IMR-90 (cell line): Measurements from ENCODE around the gene CAPN7. TPM values are rescaled to one million over a fixed set of nuclear protein-coding genes. Genes with fewer than 3 reads are reported as not detected.

Source experiments
- ATAC-seq: fragments of 200-7000 bp; cut with Tn5 transposase; 2 replicates; pipeline ENCODE4 v1.9.1; 2020; ENCODE audit warnings: low read depth, mild to moderate bottlenecking, moderate library complexity
- BruUV-seq: library from RNA; stranded (reverse); fragments of 400-500 nt; replicated peaks from 2 replicates; lab custom pipeline; 2021; lab: Mats Ljungman, UMichigan
- CTCF ChIA-PET: fragments of 300-600 bp; formaldehyde crosslinking; extraction: SDS; loops from one replicate; lab custom pipeline; 2021; ENCODE audit warnings: antibody characterized with exemption; lab: Yijun Ruan, JAX
- POLR2A ChIA-PET: fragments of 300-600 bp; sonication (Branson Sonifier 250); formaldehyde crosslinking; loops from one replicate; lab custom pipeline; 2022; ENCODE audit warnings: antibody characterized with exemption; ENCODE audit not compliant: unreplicated experiment; lab: Charles Lee
- DNase-seq: peaks from one replicate; pipeline ENCODE4 v3.0.0; 2013
- H2AFZ ChIP-seq: replicated peaks from 2 replicates; pipeline ENCODE3; 2013; ENCODE audit warnings: low read length, mild to moderate bottlenecking; ENCODE audit not compliant: poor library complexity
- H2AK5ac ChIP-seq: 2 replicates; pipeline ENCODE4 v1.6.1; 2013; ENCODE audit warnings: low read depth, low read length, inconsistent platforms
- H2AK9ac ChIP-seq: replicated peaks from 2 replicates; pipeline ENCODE3; 2013; ENCODE audit warnings: mild to moderate bottlenecking, low read depth, low read length, moderate library complexity; ENCODE audit not compliant: poor library complexity
- H2BK120ac ChIP-seq: 2 replicates; pipeline ENCODE4 v1.6.1; 2013; ENCODE audit warnings: low read depth, low read length, inconsistent platforms
- H2BK15ac ChIP-seq: 3 replicates; pipeline ENCODE4 v1.6.1; 2013; ENCODE audit warnings: low read depth, low read length, inconsistent platforms
- H2BK20ac ChIP-seq: 2 replicates; pipeline ENCODE4 v1.6.1; 2013; ENCODE audit warnings: low read depth, mild to moderate bottlenecking, inconsistent platforms, low read length, moderate library complexity
- H2BK5ac ChIP-seq: 2 replicates; pipeline ENCODE4 v1.6.1; 2013; ENCODE audit warnings: mild to moderate bottlenecking, low read depth, low read length, inconsistent platforms; ENCODE audit not compliant: poor library complexity, severe bottlenecking
- H3K14ac ChIP-seq: replicated peaks from 2 replicates; pipeline ENCODE4 v1.6.1; 2013; ENCODE audit warnings: low read depth, low read length, inconsistent platforms
- H3K18ac ChIP-seq: 2 replicates; pipeline ENCODE4 v1.6.1; 2013; ENCODE audit warnings: low read depth, low read length, control low read depth
- H3K23ac ChIP-seq: 2 replicates; pipeline ENCODE4 v1.6.1; 2013; ENCODE audit warnings: low read depth, low read length, inconsistent platforms
- H3K27ac ChIP-seq: 2 replicates; pipeline ENCODE4 v1.5.1; 2013; ENCODE audit warnings: mild to moderate bottlenecking, control low read depth, low read length; ENCODE audit not compliant: insufficient read depth
- H3K27me3 ChIP-seq: 2 replicates; pipeline ENCODE4 v1.6.1; 2013; ENCODE audit warnings: low read length; ENCODE audit not compliant: control insufficient read depth, insufficient read depth
- H3K36me3 ChIP-seq: 2 replicates; pipeline ENCODE4 v1.6.1; 2013; ENCODE audit warnings: low read length, mixed read lengths; ENCODE audit not compliant: control insufficient read depth, insufficient read depth
- H3K4ac ChIP-seq: 2 replicates; pipeline ENCODE4 v1.6.1; 2013; ENCODE audit warnings: low read depth, low read length, inconsistent platforms
- H3K4me1 ChIP-seq: 2 replicates; pipeline ENCODE4 v1.6.1; 2013; ENCODE audit warnings: low read length, mixed read lengths; ENCODE audit not compliant: control insufficient read depth, insufficient read depth
- H3K4me2 ChIP-seq: 2 replicates; pipeline ENCODE4 v1.6.1; 2013; ENCODE audit warnings: low read depth, mild to moderate bottlenecking, control low read depth, low read length, moderate library complexity
- H3K4me3 ChIP-seq: 2 replicates; pipeline ENCODE4 v1.5.1; 2013; ENCODE audit warnings: low read depth, mild to moderate bottlenecking, control low read depth, low read length, moderate library complexity; ENCODE audit not compliant: insufficient read depth
- H3K56ac ChIP-seq: 2 replicates; pipeline ENCODE4 v1.6.1; 2013; ENCODE audit warnings: low read length, inconsistent platforms; ENCODE audit not compliant: insufficient read depth; ENCODE audit errors: extremely low read depth
- H3K79me1 ChIP-seq, 2 experiments: 2 replicates each; pipeline ENCODE4 v1.6.1; 2013; ENCODE audit warnings: low read length in 2 of 2, inconsistent platforms in 1 of 2, low read depth in 1 of 2
- H3K9ac ChIP-seq: 2 replicates; pipeline ENCODE4 v1.6.1; 2013; ENCODE audit warnings: low read depth, low read length, control low read depth
- H3K9me1 ChIP-seq: 2 replicates; pipeline ENCODE4 v1.6.1; 2013; ENCODE audit warnings: low read length, inconsistent platforms; ENCODE audit not compliant: insufficient read depth
- H3K9me3 ChIP-seq: 2 replicates; pipeline ENCODE4 v1.6.1; 2013; ENCODE audit warnings: low read length; ENCODE audit not compliant: control insufficient read depth, insufficient read depth
- H4K20me1 ChIP-seq: 2 replicates; pipeline ENCODE4 v1.6.1; 2013; ENCODE audit warnings: low read length, inconsistent platforms; ENCODE audit not compliant: insufficient read depth
- H4K5ac ChIP-seq: 2 replicates; pipeline ENCODE4 v1.6.1; 2013; ENCODE audit warnings: mild to moderate bottlenecking, low read depth, low read length, control low read depth
- H4K8ac ChIP-seq, 2 experiments: 2 replicates each; pipeline ENCODE4 v1.6.1; 2013; ENCODE audit warnings: low read depth in 2 of 2, low read length in 2 of 2, control low read depth in 1 of 2, inconsistent platforms in 1 of 2
- H4K91ac ChIP-seq: 2 replicates; pipeline ENCODE4 v1.6.1; 2013; ENCODE audit warnings: low read depth, low read length, inconsistent platforms; ENCODE audit not compliant: insufficient read depth
- BHLHE40 ChIP-seq: fragments of 150-350 bp; IDR thresholded peaks from 2 replicates; pipeline ENCODE4 v1.6.1; 2016; ENCODE audit warnings: mild to moderate bottlenecking, low read depth, low read length
- CEBPB ChIP-seq: IDR thresholded peaks from 2 replicates; pipeline ENCODE4 v1.6.1; 2012; ENCODE audit warnings: low read depth, low read length, improper control_type of control experiment
- CHD1 ChIP-seq: IDR thresholded peaks from 2 replicates; pipeline ENCODE4 v1.6.1; 2012; ENCODE audit warnings: low read depth, low read length, improper control_type of control experiment
- FOS ChIP-seq: fragments of 150-350 bp; IDR thresholded peaks from 2 replicates; pipeline ENCODE4 v1.6.1; 2016; ENCODE audit warnings: low read depth, low read length
- MAFK ChIP-seq: IDR thresholded peaks from 2 replicates; pipeline ENCODE4 v1.6.1; 2012; ENCODE audit warnings: low read depth, low read length, improper control_type of control experiment
- MAZ ChIP-seq: IDR thresholded peaks from 2 replicates; pipeline ENCODE4 v1.6.1; 2012; ENCODE audit warnings: low read depth, mild to moderate bottlenecking, low read length, improper control_type of control experiment, moderate library complexity, borderline replicate concordance
- MXI1 ChIP-seq: IDR thresholded peaks from 2 replicates; pipeline ENCODE4 v1.6.1; 2012; ENCODE audit warnings: low read depth, mild to moderate bottlenecking, low read length, moderate library complexity, borderline replicate concordance
- NFE2L2 ChIP-seq: fragments of 150-350 bp; IDR thresholded peaks from 2 replicates; pipeline ENCODE4 v1.6.1; 2016; ENCODE audit warnings: low read depth, mild to moderate bottlenecking, low read length
- POLR2A ChIP-seq: IDR thresholded peaks from 2 replicates; pipeline ENCODE4 v1.6.1; 2012; ENCODE audit warnings: mild to moderate bottlenecking, low read depth, low read length
- RAD21 ChIP-seq: IDR thresholded peaks from 2 replicates; pipeline ENCODE4 v1.6.1; 2012; ENCODE audit warnings: low read length, improper control_type of control experiment
- RCOR1 ChIP-seq: IDR thresholded peaks from 2 replicates; pipeline ENCODE4 v1.6.1; 2012; ENCODE audit warnings: mild to moderate bottlenecking, low read length, improper control_type of control experiment; ENCODE audit not compliant: insufficient replicate concordance
- RFX5 ChIP-seq: IDR thresholded peaks from 2 replicates; pipeline ENCODE4 v1.8.0; 2012; ENCODE audit warnings: low read depth, mild to moderate bottlenecking, low read length, moderate library complexity
- SMC3 ChIP-seq: fragments of 150-350 bp; IDR thresholded peaks from 2 replicates; pipeline ENCODE4 v1.6.1; 2016; ENCODE audit warnings: low read depth, mild to moderate bottlenecking, antibody characterized with exemption, low read length, moderate library complexity
- WGBS, 2 experiments: methylation state at CpG; one replicate each; pipeline versions ENCODE4 v1.1.5 to v1.1.7; 2013; ENCODE audit warnings: missing lambda C conversion rate in 2 of 2; ENCODE audit not compliant: insufficient read length in 1 of 2; ENCODE audit errors: extremely low coverage in 2 of 2; 5-methylcytosine and 5-hydroxymethylcytosine counted together
- dilution Hi-C: fragments of 300-500 bp; cut with HindIII; formaldehyde crosslinking; loops from one replicate; pipeline ENCODE4 v1.14.3; 2018; ENCODE audit warnings: low sequenced_read_pairs; ENCODE audit not compliant: unreplicated experiment
- in situ Hi-C: fragments of 300-500 bp; cut with MboI; formaldehyde crosslinking; loops from 3 replicates; pipeline ENCODE4 v1.14.3; 2019; ENCODE audit warnings: low sequenced_read_pairs, inconsistent platforms, mixed read lengths
- intact Hi-C: fragments of 100-400 bp; cut with micrococcal nuclease; formaldehyde crosslinking; loops from 2 replicates; pipeline ENCODE4 v1.10.0; 2022
- polyA plus RNA-seq, 3 experiments: library from polyadenylated mRNA; depleted of rRNA; stranded (reverse); fragments of >200 nt; gene quantifications; 2 replicates each; pipeline ENCODE4 v1.2.3, GENCODE V29; 2012; ENCODE audit warnings: low replicate concordance in 1 of 3
- total RNA-seq: library from RNA; depleted of rRNA; stranded (reverse); fragments of >200 nt; gene quantifications from 2 replicates; pipeline ENCODE4 v1.2.3, GENCODE V29; 2012
- TF ChIP-seq, protein P1 (sequence below): fragments of 150-350 bp; IDR thresholded peaks from 2 replicates; pipeline ENCODE4 v1.6.1; 2016; ENCODE audit warnings: low read depth, mild to moderate bottlenecking, low read length, moderate library complexity, borderline replicate concordance
- TF ChIP-seq, protein P2 (sequence below): conservative IDR thresholded peaks from 2 replicates; pipeline ENCODE4 v1.5.1; 2012; ENCODE audit warnings: mild to moderate bottlenecking, low read depth, low read length, improper control_type of control experiment
- TF ChIP-seq, protein P3 (sequence below): fragments of 150-350 bp; IDR thresholded peaks from 2 replicates; pipeline ENCODE4 v1.6.1; 2017; ENCODE audit warnings: mild to moderate bottlenecking, antibody characterized with exemption, low read length, low read depth

Gene CAPN7
- total and polyA plus RNA-seq, 2 of the 4 experiments (the other 2 are of a cell fraction), result 14.5 to 21.3 TPM

DNA sequence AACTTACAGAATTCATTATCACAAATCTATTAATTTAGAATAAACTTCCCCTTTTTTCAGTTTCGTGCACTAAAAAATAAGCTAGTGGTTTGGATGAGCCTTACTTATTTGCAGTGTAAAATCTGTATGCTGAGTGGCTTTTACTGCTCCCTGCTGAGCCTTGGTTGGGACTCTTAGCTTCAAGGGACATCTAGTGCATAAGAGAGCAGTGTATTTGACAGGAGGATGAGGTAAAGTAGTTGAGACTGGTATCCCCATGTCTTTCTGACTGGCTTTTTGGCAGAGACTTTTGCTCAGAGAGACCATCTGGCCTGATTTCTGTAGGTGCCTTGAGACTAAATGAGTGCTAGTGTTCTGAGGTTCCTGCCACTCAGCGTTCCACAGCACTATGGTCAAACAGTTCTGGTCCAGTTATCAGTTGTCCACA is 11.8 kb downstream of the CAPN7 start:
- H3K56ac ChIP-seq, result no peak overlapping the region
- no peaks in the 10 kb centered on the region for H3K27me3 ChIP-seq
- WGBS, 2 experiments, result no CpG with 5 or more reads among the region's 2 CpGs
- H3K9me3 ChIP-seq, result no peaks in the 10 kb centered on the region
- no peaks in the 10 kb centered on the region for H3K4me1 ChIP-seq
- peaks cover 7% of the 10 kb centered on the region; the same call in 1 of the 2 replicates for H4K20me1 ChIP-seq
- TF ChIP-seq RCOR1, result no peak
- no peak for TF ChIP-seq CHD1
- TF ChIP-seq MAZ, result no peak
- TF ChIP-seq, protein P1, sequence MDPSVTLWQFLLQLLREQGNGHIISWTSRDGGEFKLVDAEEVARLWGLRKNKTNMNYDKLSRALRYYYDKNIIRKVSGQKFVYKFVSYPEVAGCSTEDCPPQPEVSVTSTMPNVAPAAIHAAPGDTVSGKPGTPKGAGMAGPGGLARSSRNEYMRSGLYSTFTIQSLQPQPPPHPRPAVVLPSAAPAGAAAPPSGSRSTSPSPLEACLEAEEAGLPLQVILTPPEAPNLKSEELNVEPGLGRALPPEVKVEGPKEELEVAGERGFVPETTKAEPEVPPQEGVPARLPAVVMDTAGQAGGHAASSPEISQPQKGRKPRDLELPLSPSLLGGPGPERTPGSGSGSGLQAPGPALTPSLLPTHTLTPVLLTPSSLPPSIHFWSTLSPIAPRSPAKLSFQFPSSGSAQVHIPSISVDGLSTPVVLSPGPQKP, result no peak
- no peak for TF ChIP-seq POLR2A
- TF ChIP-seq, protein P2, sequence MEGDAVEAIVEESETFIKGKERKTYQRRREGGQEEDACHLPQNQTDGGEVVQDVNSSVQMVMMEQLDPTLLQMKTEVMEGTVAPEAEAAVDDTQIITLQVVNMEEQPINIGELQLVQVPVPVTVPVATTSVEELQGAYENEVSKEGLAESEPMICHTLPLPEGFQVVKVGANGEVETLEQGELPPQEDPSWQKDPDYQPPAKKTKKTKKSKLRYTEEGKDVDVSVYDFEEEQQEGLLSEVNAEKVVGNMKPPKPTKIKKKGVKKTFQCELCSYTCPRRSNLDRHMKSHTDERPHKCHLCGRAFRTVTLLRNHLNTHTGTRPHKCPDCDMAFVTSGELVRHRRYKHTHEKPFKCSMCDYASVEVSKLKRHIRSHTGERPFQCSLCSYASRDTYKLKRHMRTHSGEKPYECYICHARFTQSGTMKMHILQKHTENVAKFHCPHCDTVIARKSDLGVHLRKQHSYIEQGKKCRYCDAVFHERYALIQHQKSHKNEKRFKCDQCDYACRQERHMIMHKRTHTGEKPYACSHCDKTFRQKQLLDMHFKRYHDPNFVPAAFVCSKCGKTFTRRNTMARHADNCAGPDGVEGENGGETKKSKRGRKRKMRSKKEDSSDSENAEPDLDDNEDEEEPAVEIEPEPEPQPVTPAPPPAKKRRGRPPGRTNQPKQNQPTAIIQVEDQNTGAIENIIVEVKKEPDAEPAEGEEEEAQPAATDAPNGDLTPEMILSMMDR, result no peak
- no peak for TF ChIP-seq MAFK
- no peak for TF ChIP-seq BHLHE40
- TF ChIP-seq RFX5, result no peak
- no peak for TF ChIP-seq NFE2L2
- TF ChIP-seq CEBPB, result no peak
- no peak for TF ChIP-seq RAD21
- TF ChIP-seq, protein P3, sequence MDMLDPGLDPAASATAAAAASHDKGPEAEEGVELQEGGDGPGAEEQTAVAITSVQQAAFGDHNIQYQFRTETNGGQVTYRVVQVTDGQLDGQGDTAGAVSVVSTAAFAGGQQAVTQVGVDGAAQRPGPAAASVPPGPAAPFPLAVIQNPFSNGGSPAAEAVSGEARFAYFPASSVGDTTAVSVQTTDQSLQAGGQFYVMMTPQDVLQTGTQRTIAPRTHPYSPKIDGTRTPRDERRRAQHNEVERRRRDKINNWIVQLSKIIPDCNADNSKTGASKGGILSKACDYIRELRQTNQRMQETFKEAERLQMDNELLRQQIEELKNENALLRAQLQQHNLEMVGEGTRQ, result no peak
- no peak for TF ChIP-seq MXI1
- no peak for TF ChIP-seq FOS
- no peak for TF ChIP-seq SMC3
- no peak overlapping the region for H4K5ac ChIP-seq
- no peak for ATAC-seq
- peaks cover 26 to 30% of the 10 kb centered on the region in 2 experiments for H3K79me1 ChIP-seq
- no peak for DNase-seq
- no peak overlapping the region for H2AK5ac ChIP-seq
- H3K9ac ChIP-seq, result no peak overlapping the region
- peaks cover 48% of the 10 kb centered on the region for H3K36me3 ChIP-seq
- H3K4me3 ChIP-seq, result no peak overlapping the region
- no peak overlapping the region for H4K8ac ChIP-seq
- no peak overlapping the region for H2BK120ac ChIP-seq
- H3K27ac ChIP-seq, result no peak overlapping the region
- H3K14ac ChIP-seq, result no peak overlapping the region
- H2AK9ac ChIP-seq, result no peak overlapping the region
- no peak overlapping the region for H2BK15ac ChIP-seq
- dilution Hi-C loops (no loop called here), in situ Hi-C loops (loop anchor here (25.0 kb wide), 1 partner anchor 281 kb away; the partner anchor contains the start of gene NR2C2), intact Hi-C loops (loop anchor here (5.0 kb wide), 1 partner anchor 34 kb away; no protein-coding TSS in a partner anchor)
- no peak overlapping the region for H4K91ac ChIP-seq
- no peak overlapping the region for H3K23ac ChIP-seq
- H2BK20ac ChIP-seq, result no peak overlapping the region
- no TSS peak for BruUV-seq
- POLR2A ChIA-PET, result no interaction called here
- CTCF ChIA-PET, result interaction anchor here (0.7 kb wide), 1 partner anchor 299 kb away, joined by 3 read pairs; no protein-coding TSS in a partner anchor
- H2BK5ac ChIP-seq, result no peak overlapping the region
- H3K4me2 ChIP-seq, result no peak overlapping the region
- no peak overlapping the region for H3K18ac ChIP-seq
- no peak overlapping the region for H3K4ac ChIP-seq
- H3K9me1 ChIP-seq, result no peaks in the 10 kb centered on the region; the same call in 1 of the 2 replicates
- H2AFZ ChIP-seq, result no peak overlapping the region
